Measurements from ENCODE around the gene CCR1. TPM values are rescaled to one million over a fixed set of nuclear protein-coding genes. Genes with fewer than 3 reads are reported as not detected.

CCR1 gene
- total and polyA plus RNA-seq, 12 donors = 1.7 to 41.9 (median 13.3) TPM

DNA sequence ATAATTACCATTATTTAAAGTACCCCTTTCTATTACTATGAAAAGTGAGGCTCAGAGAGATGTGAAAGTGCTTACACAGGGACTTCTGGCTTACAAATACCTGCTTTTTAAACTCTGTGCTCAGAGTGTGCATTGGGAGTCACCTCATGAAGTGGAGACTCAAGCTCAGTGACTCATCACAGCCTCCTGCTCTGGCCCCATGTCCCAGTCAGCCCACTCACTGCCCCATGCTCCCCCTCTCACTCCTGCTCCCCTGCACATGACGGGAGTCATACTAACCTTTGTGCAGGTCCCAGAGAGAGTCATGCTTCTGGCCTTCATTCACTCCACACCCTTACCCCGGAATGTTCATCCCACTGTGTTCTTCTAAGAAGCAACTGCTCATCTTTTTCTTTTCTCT is 20.2 kb downstream of the CCR1 start:
- Histone ChIP-seq H3K27me3 (no peaks in the 10 kb centered on the region), H3K9me3 (replicated peaks in 1 of 3) (no peaks in the 10 kb centered on the region), H3K4me3 (no peak overlapping the region), H3K27ac (no peak overlapping the region), H3K4me1 (replicated peaks in 1 of 2) (peaks cover 0 to 4% of the 10 kb centered on the region in 2 donors), H3K36me3 (replicated peaks in 1 of 2) (no peaks in the 10 kb centered on the region)
- 70 to 87% (median 78%) methylated on average over 2 of the region's 2 CpGs for WGBS, 4 donors
- intact Hi-C loops (cut with DNase I) = no loop called here
- no peak for TF ChIP-seq POLR2A (IDR thresholded peaks at IDR 0.05)
- DNase-seq = no peak

GRCh38 chr3:46187341-46187700 is 20.8 kb downstream of the CCR1 start:
- Histone ChIP-seq H3K9me3 (replicated peaks in 1 of 3) (no peaks in the 10 kb centered on the region), H3K4me1 (replicated peaks in 1 of 2) (peaks cover 0 to 2% of the 10 kb centered on the region in 2 donors), H3K27ac (no peak overlapping the region), H3K4me3 (no peak overlapping the region), H3K27me3 (no peaks in the 10 kb centered on the region), H3K36me3 (replicated peaks in 1 of 2) (no peaks in the 10 kb centered on the region)
- WGBS, 4 donors = 82 to 95% (median 95%) methylated on average over 2 of the region's 2 CpGs
- intact Hi-C loops (cut with DNase I) = no loop called here
- TF ChIP-seq POLR2A (IDR thresholded peaks at IDR 0.05) (no peak), CTCF (IDR thresholded peaks at IDR 0.05) (no peak)
- DNase-seq = no peak

DNA sequence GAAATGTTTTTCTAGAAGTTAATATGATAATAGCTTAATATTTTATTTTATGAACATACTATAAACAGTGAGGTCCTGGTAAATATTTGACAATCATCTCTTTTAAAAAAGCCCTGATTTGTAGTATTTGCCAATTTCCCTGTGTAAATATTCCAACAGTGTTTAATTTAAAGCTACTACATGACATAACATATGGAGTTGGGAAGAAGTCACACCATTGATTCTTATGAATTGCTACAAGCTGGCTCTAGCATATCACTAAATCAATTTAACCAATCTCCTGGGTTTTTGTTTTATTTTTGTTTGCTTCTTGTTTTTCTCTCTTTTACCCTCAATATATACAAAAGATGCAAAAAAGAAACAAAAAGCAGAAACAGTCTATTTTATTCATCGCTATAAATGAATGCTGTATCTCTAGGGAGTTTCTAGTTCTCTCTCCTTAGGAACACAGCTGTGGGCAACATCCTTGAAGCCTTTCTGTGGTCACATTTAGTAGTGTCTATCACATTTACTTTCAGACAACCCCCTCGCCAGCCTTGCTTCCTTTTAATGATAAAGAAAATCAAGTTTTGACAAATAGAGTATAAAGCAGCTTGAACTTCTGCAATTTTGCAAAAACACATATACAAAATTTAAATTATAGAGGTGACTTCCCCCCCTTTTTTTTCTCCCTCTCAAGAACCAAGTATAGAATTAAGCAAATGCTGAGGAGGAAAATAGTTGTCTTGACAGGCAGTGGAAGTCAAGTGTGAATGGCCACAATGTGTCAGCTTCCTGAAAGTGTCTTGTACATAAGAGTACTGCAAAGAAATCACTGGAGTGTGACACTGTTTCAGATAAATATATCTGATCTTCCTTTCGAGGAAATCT is 21.4 kb downstream of the CCR1 start:
- intact Hi-C loops (cut with DNase I) = no loop called here
- no peaks in the 10 kb centered on the region for H3K9me3 ChIP-seq (replicated peaks in 1 of 3)
- no peak overlapping the region for H3K27ac ChIP-seq
- H3K36me3 ChIP-seq (replicated peaks in 1 of 2) = no peaks in the 10 kb centered on the region
- WGBS, 4 donors = 49 to 72% (median 60%) methylated on average over 3 of the region's 3 CpGs
- TF ChIP-seq POLR2A (IDR thresholded peaks at IDR 0.05) (no peak), CTCF (IDR thresholded peaks at IDR 0.05) (no peak)
- no peak overlapping the region for H3K4me3 ChIP-seq
- no peak for DNase-seq
- no peaks in the 10 kb centered on the region for H3K27me3 ChIP-seq
- no peaks in the 10 kb centered on the region for H3K4me1 ChIP-seq (replicated peaks in 1 of 2)

- H3K4me1 ChIP-seq (replicated peaks in 1 of 2) = no peaks in the 10 kb centered on the region
- H3K9me3 ChIP-seq (replicated peaks in 1 of 3) = no peaks in the 10 kb centered on the region
- no peak overlapping the region for H3K4me3 ChIP-seq
- no peak overlapping the region for H3K27ac ChIP-seq
- 64 to 85% (median 74%) methylated on average over 1 of the region's 1 CpG for WGBS, 4 donors
- H3K27me3 ChIP-seq = no peaks in the 10 kb centered on the region
- no peak for DNase-seq
- TF ChIP-seq POLR2A (IDR thresholded peaks at IDR 0.05) = no peak
- TF ChIP-seq CTCF (IDR thresholded peaks at IDR 0.05) = no peak
- intact Hi-C loops (cut with DNase I) = no loop called here
- H3K36me3 ChIP-seq (replicated peaks in 1 of 2) = no peaks in the 10 kb centered on the region
These were observed 23.6 kb downstream of the CCR1 start for GRCh38 chr3:46184469-46184868.

GRCh38 chr3:46183330-46183729 is 24.8 kb downstream of the CCR1 start:
- intact Hi-C loops (cut with DNase I) = no loop called here
- peak in 1 of 7 donors; percentile 25 for DNase-seq
- Histone ChIP-seq H3K4me3 (no peak overlapping the region), H3K36me3 (replicated peaks in 1 of 2) (no peaks in the 10 kb centered on the region), H3K27me3 (no peaks in the 10 kb centered on the region), H3K4me1 (replicated peaks in 1 of 2) (no peaks in the 10 kb centered on the region), H3K9me3 (replicated peaks in 1 of 3) (no peaks in the 10 kb centered on the region), H3K27ac (no peak overlapping the region)
- TF ChIP-seq POLR2A (IDR thresholded peaks at IDR 0.05) (no peak), CTCF (IDR thresholded peaks at IDR 0.05) (no peak)
- WGBS, 4 donors = 57 to 76% (median 63%) methylated on average over 4 to 5 of the region's 5 CpGs

Measured in adrenal gland (tissue), 12 donors.